H1 (cell line): ENCODE measurements around the gene ITGA11. TPM values are rescaled to one million over a fixed set of nuclear protein-coding genes. Genes with fewer than 3 reads are reported as not detected.
A peak's percentile ranks its signal among the peaks of the same experiment; 100 is the strongest.

ENCODE experiments used
- HDAC2 ChIP-seq, 2 experiments: fragments of 300-600 bp in 1 of 2; sonication (generic) in 1 of 2; IDR thresholded peaks; 2 replicates each; pipeline ENCODE4 v1.6.1; 2011 to 2012; ENCODE audit warnings: low read depth in 2 of 2, low read length in 2 of 2, mild to moderate bottlenecking in 2 of 2, moderate library complexity in 2 of 2, borderline replicate concordance in 1 of 2, inconsistent platforms in 1 of 2
- JUN ChIP-seq: IDR thresholded peaks from 2 replicates; pipeline ENCODE4 v1.6.1; 2011; ENCODE audit warnings: low read depth, mild to moderate bottlenecking, improper control_type of control experiment, low read length
- KDM4A ChIP-seq: IDR thresholded peaks from one replicate; pipeline ENCODE4 v1.7.1; 2012; ENCODE audit warnings: low read depth, mild to moderate bottlenecking, moderate library complexity, low read length, inconsistent platforms; ENCODE audit not compliant: severe bottlenecking
- POLR2A ChIP-seq, 2 experiments: IDR thresholded peaks; 1 replicate in 1 of 2; 2 replicates in 1 of 2; pipeline ENCODE4 v1.6.1; 2011; ENCODE audit warnings: low read depth in 2 of 2, low read length in 2 of 2, mild to moderate bottlenecking in 2 of 2; ENCODE audit errors: control extremely low read depth in 1 of 2
- POU5F1 ChIP-seq: IDR thresholded peaks from 2 replicates; pipeline ENCODE4 v1.6.1; 2011; ENCODE audit warnings: low read depth, mild to moderate bottlenecking, low read length, moderate library complexity
- SP2 ChIP-seq: IDR thresholded peaks from 2 replicates; pipeline ENCODE4 v1.6.1; 2012; ENCODE audit warnings: mild to moderate bottlenecking, low read length, inconsistent platforms
- polyA plus RNA-seq, 7 experiments: library from polyadenylated mRNA; depleted of rRNA in 3 of 7; stranded (reverse) in 5 of 7; unstranded in 2 of 7; fragments of >200 nt in 5 of 7; fragments of 200-250 nt in 2 of 7; gene quantifications; 1 replicate in 5 of 7; 2 replicates in 1 of 7; 4 replicates in 1 of 7; pipeline versions ENCODE4 v1.2.1 to v1.2.3, GENCODE V29; 2011 to 2013; ENCODE audit warnings: missing spikeins in 2 of 7, mixed read lengths in 2 of 7
- total RNA-seq: library from RNA; stranded (reverse); fragmentation: NEBNext Ultra II Directional; extraction: Animal tissue kit (Norgen Biotek cat#: 25700); gene quantifications from 2 replicates; pipeline ENCODE4 v1.2.1, GENCODE V29; 2021
- TF ChIP-seq, protein P1 (sequence below), 3 experiments: IDR thresholded peaks; 1 replicate in 2 of 3; 2 replicates in 1 of 3; pipeline versions ENCODE4 v1.5.1 to v1.6.1; 2011; ENCODE audit warnings: low read length in 3 of 3, mild to moderate bottlenecking in 3 of 3, inconsistent platforms in 2 of 3, low read depth in 1 of 3, moderate library complexity in 1 of 3; ENCODE audit not compliant: insufficient read depth in 1 of 3; ENCODE audit errors: control extremely low read depth in 1 of 3
- TF ChIP-seq, protein P2 (sequence below): IDR thresholded peaks from 2 replicates; pipeline ENCODE4 v1.6.1; 2011; ENCODE audit warnings: low read depth, mild to moderate bottlenecking, low read length; ENCODE audit not compliant: insufficient read depth

The ITGA11 gene
- total and polyA plus RNA-seq, 2 of the 8 experiments (the other 6 are each of a cell fraction or from before 2014, with no cell fraction given) = 0.05 to 0.06 TPM

DNA sequence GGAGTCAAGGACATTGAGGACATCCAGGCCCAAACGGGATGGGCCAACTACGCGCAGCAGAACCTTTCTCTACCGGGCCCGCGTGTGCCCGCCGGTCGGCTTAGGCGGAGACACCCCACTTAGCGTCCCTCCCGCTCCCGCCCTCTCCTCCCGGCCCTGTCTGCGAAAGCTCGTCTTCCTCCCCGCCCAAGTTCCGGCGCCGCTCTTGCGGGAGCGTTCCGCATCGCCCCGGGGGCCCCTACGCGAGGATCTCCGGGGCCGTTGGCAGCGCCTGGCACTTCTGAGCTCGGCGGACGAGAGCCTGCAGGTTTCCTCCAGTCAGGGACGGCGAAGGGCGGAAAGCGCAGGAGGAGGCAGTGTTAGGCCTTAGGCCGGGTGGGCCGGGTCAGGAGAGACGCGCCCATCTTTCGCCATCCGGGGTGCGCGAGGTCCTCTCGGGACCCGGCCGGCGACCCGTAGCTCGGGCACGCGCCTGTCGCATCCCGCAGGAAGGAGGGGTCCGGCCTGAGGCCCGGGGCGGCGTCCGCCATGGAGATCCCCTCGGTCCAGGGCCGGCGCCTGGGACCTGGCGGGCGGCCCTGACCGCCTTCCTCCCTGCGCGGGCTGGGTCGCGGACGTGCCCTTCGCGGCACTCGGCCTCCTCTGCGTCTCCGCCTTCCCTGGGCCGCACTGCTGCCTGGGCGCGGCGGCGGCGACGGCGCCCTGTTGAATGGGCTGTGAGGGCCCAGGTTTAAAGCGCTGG is 154.2 kb downstream of the ITGA11 start, which contains the start of gene FEM1B (continued):
- TF ChIP-seq, protein P1, sequence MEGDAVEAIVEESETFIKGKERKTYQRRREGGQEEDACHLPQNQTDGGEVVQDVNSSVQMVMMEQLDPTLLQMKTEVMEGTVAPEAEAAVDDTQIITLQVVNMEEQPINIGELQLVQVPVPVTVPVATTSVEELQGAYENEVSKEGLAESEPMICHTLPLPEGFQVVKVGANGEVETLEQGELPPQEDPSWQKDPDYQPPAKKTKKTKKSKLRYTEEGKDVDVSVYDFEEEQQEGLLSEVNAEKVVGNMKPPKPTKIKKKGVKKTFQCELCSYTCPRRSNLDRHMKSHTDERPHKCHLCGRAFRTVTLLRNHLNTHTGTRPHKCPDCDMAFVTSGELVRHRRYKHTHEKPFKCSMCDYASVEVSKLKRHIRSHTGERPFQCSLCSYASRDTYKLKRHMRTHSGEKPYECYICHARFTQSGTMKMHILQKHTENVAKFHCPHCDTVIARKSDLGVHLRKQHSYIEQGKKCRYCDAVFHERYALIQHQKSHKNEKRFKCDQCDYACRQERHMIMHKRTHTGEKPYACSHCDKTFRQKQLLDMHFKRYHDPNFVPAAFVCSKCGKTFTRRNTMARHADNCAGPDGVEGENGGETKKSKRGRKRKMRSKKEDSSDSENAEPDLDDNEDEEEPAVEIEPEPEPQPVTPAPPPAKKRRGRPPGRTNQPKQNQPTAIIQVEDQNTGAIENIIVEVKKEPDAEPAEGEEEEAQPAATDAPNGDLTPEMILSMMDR (IDR thresholded peaks at IDR 0.05; ENCODE audit: control extremely low read depth in 1 of 3, insufficient read depth in 1 of 3, low read depth in 1 of 3, low read length in 3 of 3) = peak in 1 of 3 experiments; percentile 8; a peak in 1 of 4 replicates
- TF ChIP-seq HDAC2 (IDR thresholded peaks at IDR 0.05; ENCODE audit: borderline replicate concordance in 1 of 2, low read depth in 2 of 2, low read length in 2 of 2) = no peak
- peak; percentile 54 to 88; a peak in 2 of 3 replicates for TF ChIP-seq POLR2A (IDR thresholded peaks at IDR 0.05; ENCODE audit: control extremely low read depth in 1 of 2, low read depth in 2 of 2, low read length in 2 of 2)
- no peak for TF ChIP-seq POU5F1
- TF ChIP-seq KDM4A = peak; percentile 63
- no peak for TF ChIP-seq SP2
- TF ChIP-seq, protein P2, sequence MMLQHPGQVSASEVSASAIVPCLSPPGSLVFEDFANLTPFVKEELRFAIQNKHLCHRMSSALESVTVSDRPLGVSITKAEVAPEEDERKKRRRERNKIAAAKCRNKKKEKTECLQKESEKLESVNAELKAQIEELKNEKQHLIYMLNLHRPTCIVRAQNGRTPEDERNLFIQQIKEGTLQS = no peak
- 0 out of 2 replicates have a peak, but pooled peaks have one; percentile 1 for TF ChIP-seq JUN
